HG03103 (cell line): Measurements from ENCODE around the gene ACER2.
"Not testable (repeated sequence)": the region's sequence is repeated elsewhere in the genome, so short reads cannot be mapped to it uniquely, and the experiment has no call there.

Source experiments
- ATAC-seq: cut with Tn5 transposase; IDR thresholded peaks from one replicate; pipeline ENCODE4 v1.9.1; 2021; ENCODE audit warnings: low read depth; ENCODE audit not compliant: unreplicated experiment

Gene ACER2

DNA sequence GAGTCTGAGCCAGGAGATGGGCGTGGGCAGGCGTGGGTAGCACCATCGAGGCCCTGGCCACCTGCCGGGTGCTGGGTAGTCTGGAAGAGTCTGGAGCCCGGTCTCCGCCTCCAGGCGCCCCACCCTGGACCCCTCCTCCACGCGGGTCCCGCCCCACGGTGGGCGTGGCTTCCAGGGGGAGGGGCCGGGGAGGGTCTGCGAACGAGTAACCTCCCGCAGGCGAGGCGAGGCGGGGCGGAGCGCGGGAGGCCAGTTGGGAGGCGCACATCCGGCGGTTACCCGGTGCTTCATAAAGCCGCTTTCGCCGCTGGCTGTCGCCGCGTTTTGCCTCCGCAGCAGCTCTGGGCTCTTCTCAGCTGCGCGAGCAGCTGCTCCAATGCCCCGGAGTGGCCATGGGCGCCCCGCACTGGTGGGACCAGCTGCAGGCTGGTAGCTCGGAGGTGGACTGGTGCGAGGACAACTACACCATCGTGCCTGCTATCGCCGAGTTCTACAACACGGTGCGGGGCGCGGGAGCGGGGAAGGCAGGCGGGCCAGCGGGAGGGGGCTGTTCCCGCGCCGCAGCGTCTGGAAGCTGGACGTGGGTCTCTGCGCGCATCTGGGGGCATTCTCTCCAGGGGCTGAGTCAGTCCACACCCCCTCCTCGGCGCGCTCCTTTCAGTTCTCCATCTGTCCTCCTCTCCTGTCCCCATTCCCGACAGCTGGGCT, at the start of gene ACER2:
ACER2 (plus strand) TSS at position 317 of the 708 bp plus-strand sequence; CDS start at position 393, 76 bp downstream.
- peak; percentile 88 for ATAC-seq

DNA sequence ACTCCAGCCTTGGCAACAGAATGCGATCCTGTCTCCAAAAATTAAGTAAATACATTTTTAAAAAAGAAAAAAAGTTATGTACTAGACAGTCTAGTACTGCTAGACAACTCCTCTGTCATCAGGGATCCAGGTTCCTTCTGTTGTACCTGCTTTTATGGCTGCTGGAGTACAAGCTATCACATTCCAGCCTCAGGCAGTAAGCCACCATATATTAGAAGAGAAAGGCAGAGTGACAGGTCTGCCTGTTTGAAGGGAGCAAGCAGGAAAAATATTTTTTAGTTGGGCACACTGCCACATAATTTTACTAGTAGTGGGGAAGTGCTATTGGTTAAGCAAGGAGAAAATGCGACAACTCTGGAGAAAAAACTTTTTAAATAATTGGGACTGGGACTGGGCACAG, 39.7 kb upstream of the ACER2 start:
- no peak for ATAC-seq

DNA sequence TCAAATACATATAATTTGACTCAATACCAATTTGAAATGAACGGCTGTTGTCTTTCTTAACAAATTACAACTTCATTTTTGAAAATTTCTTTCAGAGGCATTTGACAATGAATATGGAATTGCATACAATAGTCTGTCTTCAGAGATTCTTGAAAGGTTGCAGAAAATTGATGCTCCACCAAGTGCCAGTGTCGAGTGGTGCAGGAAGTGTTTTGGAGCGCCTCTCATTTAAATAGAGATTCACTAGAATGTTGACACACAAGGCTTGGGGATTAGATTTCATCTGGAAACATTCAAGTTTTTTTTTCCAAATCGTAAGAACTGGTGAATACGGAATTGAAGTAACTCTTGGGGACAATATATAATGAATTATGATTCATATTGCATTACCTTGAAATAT, 36.9 kb upstream of the ACER2 start:
- no peak for ATAC-seq

DNA sequence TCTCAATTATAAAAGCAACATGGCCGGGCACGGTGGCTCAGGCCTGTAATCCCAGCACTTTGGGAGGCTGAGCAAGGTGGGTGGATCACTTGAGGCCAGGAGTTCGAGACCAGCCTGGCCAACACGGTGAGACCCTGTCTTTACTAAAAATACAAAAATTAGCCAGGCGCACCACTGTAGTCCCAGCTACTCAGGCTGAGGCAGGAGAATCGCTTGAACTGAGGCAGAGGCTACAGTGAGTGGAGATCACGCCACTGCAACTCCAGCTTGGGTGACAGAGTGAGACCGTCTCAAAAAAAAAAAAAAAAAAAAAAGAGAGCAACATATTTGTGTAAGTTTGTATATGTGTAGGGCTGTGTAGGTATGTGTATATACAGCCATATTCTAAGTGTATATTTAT, 36.2 kb upstream of the ACER2 start:
- no peak for ATAC-seq

DNA sequence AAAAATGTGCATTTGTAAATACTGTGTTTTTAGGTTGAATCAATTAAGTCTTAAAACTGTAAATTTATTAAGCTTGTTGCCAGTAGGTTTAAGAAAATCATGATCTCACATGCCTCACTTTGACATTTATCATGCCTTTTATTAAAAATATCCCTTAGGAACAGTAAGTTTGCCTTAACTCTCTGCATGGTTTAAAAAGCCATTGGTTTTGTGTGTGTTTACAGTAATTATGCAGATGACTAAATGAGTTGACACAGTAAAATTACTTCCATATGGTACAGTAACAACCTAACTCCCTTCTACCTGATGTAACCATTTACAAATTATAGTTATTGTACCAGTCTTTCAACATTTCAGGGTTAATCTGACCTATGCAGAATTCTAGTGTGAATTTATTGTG, 35.3 kb upstream of the ACER2 start:
- no peak for ATAC-seq

DNA sequence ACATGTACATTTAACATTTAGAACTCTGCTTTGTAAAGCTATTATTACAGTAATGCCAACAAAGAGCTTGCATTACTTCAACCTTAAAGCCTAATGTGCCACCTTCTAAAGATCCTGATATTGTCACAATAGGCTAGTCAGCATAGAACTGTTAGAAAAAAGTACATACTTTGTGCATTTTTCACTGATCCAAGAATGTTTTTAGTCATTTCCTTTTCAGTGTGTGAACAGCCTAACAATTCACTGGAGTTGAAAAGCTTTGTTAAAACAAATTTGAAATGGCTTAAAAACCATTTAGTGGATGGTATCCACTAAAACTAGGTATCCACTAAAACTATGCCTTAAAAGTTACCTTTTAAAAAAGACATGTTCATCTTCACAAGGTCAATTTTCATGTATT, 33.3 kb upstream of the ACER2 start:
- ATAC-seq, result no peak

DNA sequence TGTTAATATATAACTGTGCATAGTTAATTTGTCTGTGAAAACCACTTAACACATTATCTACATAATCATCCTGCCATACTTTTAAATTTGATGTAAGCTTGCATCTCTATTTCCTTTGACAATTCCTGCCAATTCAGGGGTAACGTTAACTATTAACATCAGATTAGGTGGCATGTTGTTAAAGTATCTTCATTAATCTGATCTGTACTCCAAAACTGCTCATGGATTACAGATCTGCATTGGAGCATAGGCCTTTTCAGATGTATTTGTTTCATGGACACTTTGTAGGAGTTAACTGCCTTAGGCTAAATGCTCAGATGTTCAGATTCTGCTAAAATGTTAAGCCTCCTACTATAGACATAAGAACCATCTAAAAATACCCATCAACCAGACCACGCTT, 31.9 kb upstream of the ACER2 start:
- ATAC-seq, result no peak

DNA sequence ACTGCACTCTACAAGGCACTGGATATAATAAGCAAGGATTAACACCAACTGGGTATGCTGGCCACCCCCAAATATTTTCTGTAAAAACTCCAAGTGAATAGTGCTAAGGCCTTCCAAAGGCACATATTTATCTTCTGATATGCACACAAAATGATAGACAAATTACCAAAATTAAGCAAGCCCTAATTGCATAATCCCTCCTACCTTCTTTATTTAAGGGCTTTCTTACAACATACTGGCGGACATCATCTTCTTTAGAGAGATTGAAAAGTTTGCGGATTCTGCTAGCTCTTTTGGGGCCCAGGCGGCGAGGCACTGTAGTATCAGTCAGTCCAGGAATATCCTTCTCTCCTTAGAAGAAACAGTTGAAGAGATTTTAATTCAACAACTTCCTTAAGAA, 30.6 kb upstream of the ACER2 start:
- no peak for ATAC-seq

DNA sequence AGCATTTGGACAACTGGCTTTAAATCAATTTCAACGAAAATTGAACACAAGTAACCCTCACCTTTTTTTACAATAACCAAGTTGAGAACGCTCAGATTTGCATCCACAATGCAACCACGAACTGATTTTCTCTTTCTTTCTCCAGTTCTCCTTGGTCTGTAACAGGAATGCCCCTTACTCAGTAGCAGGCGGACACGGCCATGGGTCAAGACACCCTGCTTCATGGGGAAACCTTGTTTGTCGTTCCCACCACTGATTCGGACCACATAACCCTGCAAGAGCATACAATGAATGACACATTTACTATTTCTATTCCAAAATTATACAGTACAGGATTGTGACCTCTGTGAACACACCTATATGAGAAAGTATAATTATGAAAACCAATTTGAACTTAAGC, 30.2 kb upstream of the ACER2 start:
- no peak for ATAC-seq

DNA sequence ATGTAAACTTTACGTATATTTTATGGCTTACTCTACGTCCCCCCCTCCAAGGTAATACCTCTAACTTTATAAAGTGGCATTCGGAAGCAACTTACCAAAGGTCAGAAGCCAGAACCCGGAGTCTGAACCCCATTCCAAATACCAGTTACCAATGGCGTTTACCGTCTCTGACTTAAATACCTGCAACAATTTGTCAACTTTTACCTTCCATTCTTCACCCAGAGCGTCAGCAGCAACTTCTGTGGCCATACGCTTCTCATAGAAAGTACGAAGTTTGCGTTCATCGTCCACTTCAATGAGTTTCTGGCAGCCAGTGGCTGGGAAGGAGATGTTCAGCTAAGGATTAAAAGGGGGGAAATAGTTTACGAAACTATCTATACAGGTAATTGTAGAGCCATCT, 29.5 kb upstream of the ACER2 start:
- no peak for ATAC-seq

DNA sequence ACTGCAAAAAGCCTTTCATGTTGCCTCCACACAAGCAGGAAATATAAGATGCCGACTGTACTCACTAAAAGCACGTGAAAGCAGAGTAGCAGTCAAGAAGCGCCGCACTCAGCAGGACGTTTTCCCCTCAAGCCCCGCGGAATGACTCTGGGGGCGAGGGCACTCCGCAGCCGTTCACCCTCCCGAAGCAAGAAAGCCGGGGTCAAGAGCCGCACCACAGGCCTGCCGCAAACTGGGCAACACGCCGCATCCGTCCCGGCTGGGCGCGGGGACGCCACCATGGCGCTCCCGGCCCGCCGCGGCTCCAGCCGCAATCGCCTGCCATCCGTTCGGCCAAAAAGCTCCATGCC, 29.1 kb upstream of the ACER2 start:
- ATAC-seq, result peak; percentile 24

DNA sequence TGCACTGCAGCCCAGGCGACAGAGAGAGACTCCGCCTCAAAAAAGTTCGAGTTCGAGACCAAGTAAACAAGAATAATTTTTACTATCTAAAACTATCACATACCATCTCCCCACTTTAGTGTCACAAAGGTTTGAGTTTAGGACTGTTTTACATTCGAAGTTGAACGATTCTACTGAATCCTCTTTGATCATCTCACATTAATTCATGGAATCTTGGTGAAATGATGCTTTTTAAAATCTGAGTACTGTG, 28.1 kb upstream of the ACER2 start:
- no peak for ATAC-seq

DNA sequence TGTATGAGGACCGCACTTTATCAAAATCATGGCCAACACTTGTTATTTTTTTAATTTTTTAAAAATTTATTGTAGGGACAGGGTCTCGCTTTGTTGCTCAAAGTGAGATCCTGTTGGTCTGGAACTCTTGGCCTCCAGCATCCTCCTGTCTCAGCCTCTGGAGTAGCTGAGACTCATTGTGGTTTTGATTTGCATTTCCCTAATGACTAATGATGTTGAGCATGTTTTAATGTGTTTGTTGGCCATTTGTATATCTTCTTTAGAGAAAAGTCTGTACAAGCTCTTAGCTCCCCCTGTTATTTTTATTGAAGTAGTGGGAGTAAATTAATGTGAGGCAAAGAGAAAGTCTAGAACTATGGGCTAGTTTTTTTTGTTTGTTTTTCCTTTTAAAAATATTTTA, 27.2 kb upstream of the ACER2 start:
- no peak for ATAC-seq

DNA sequence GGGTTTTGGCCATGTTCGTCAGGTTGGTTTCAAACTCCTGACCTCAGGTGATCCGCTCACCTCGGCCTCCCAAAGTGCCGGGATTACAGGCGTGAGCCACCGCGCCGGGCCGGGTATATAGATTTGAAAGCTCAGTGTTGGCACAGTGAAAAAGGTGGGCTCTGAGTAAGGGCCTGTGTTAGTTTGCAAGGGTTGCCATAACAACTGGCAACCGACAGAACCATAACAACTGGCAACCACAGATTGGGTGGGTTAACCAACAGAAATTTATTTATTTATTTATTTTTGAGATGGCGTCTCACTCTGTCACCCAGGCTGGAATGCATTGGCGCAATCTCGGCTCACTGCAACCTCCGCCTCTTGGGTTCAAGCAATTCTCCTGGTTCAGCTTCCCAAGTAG, 23.6 kb upstream of the ACER2 start:
- not testable (repeated sequence) for ATAC-seq

DNA sequence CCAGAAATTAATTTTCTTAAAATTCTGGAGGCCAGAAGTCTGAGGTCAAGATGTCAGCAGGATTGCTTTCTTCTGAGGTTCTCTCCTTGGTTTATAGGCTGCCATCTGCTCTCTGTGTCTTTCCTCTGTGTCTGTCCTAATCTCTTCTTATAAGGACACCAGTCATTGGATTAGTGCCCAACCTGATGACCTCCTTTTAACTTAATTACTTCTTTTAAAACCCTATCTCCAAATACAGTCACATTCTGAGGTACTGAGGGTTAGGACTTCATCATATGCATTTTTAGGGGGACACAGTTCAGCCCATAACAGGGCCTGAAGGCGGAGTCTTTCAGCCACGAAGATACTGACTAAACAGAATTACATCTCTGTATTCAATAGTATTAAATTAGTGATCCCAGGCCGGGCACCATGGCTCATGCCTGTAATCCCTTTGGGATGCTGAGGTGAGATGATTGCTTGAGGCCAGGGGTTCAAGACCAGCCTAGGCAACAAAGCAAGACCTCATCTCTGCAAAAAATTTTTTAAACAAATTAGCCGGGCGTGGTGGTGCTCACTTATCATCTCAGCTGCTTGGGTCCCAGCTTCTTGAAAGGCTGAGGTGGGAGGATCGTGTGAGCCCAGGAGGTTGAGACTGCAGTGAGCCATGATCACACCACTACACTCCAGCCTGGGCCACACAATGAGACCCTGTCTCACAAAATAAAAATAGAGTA, 22.9 kb upstream of the ACER2 start:
- no peak for ATAC-seq

DNA sequence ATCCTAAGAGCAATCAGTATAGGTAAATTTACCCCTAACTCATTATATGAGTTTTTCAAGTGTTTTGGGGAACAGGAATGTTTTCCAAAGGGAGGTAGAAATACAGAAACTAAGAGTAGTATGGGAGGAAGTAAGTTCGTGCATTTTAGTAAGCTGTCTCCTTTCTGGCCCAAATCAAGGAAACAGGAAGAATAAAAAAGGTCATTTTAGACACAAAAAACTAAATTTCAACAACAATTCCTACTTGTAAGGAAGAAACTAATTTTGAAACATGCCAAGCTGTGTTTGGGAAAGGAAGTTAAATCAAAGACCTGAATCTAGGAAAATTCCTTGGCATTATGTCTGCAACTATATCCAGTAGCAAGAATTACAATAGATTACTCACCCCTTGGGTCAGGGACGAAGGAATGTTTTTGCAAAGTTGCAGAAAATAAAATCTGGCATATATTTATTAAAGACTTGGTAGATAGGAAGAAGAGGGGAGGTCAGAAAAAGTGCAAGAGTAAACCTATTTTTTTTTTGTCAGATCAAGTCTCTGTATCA, 22.2 kb upstream of the ACER2 start:
- ATAC-seq, result no peak

DNA sequence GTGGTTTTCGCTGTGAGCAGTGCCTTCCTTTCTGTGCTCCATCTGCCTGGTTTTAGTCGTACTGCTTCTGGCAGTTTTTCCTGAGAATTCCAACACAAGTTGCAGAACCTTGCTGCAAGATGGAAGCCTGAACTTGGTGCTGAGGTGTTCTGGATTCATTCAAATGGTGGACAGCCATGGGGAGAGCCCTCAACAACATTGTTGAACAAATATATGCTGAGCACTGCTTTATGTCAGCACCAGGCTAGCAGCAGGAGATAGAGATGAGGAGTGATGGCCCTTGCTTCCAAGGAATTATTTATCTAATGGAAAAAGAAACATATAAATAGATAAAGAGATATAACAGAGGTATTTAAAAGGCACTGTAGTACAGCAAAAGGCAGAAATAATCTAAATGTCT, 21.5 kb upstream of the ACER2 start:
- ATAC-seq, result no peak

DNA sequence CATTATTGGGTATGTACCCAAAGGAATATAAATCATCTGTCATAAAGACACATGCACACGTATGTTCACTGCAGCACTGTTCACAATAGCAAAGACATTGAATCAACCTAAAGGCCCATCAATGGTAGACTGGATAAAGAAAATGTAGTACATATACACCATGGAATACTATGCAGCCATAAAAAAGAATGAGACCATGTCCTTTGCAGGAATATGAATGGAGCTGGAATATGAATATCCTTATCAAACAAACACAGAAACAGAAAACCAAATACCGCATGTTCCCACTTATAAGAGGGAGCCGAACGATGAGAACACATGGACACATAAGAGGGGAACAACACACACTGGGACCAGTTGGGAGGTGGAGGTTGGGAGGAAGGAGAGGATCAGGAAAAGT, 19.3 kb upstream of the ACER2 start:
- ATAC-seq, result not testable (repeated sequence)

DNA sequence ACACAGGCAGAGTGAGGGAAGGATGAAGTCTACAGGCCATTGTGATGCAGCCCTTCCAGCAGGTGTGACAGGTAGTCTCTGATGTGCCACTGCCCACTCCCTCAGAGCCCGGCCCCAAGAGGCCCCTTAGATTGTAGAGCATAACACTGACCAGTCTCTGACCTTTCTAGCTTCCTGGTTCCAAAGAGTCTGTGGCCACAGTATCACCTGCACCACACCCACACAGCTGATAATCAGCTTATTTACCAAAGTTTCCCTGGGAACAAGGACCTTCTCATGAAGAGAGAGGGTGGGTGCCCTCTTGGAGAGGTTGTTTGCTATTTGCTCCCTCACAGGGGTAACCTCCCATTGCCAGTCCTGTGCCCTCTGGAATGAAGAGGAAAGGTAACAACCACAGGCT, 11.0 kb upstream of the ACER2 start:
- no peak for ATAC-seq

DNA sequence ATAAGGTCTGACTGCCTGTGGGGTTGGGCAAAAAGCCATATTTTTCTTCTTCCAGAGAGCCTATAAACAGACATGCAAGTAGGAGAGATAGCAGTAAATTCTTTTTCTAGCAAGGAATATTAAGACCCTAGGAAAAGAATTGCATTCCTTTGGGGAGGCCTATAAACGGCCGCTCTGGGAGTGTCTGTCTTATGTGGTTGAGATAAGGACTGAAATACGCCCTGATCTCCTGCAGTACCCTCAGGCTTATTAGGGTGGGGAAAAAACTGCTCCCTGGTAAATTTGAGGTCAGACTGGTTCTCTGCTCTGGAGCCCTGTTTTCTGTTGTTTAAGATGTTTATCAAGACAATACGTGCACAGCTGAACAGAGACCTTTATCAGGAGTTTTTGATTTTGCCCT, 5.6 kb upstream of the ACER2 start:
- ATAC-seq, result not testable (repeated sequence)

DNA sequence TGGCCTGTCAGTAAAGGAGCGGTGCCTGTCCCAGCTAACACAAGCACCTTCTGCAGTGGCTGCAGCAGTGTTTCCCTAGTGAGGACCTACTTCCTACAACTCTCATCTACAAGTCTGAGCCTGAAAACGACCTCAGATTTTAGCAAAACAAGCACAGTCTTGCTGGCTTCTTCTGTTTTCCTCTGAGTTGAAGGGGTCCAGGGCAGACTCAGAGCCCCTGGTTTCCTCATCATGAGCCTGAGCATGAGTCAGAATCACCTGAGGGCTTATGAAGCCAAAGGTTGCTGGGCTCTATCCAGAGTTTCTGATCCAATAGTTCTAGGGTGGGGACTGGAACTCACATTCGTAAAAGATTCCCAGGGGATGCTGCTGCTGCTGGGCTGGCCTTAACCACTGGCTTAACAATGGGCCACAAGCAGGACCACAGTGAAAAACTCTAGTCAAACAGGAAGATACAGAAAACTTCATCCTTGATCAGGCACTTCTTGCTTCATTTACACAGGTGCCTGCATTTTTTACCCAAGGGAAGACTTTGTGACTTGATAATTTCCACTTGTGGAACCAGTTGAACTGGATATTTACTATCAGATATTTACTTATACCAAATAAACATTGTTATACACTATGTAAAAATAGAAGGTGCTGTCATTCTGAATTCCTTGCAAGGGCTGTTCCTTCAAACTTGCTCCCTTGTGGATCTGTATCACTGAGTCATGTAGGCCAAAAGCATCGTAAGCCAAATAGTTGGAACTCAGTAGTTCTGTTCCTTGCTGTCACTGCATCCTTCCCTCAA, 4.3 kb upstream of the ACER2 start:
- ATAC-seq, result no peak

DNA sequence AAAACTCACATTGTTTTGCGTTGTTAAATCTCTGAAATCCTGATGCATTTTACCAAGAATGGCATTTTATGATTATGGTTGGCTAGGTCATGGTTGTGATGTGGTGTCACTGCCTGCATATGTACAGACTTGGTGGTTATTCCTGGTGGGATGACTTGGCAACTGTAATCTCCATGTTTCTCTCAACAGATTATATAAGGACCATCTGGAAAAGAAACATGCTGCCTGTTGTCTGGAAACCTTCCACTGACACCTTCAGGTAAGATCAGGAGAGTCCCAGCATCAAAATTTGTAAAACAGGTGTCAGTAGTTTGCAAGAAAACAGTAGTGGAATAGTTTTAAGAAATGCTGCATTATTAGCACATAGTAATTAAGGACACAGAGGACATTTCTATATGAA, 3.0 kb upstream of the ACER2 start:
- ATAC-seq, result no peak
